Activated T-helper 1 cell treated with anti-CD3 and anti-CD28 coated beads, Interleukin-12 subunit alpha, Interleukin-12 subunit beta, Interleukin-2, Interleukin-4 antibody, amounts not matched to agents 30 ng/mL and 10 ng/mL and 1 ng/mL, durations not matched to agents 14 hours and 24 hours and 36 hours (primary cell): Measurements from ENCODE around the gene RUNX2. TPM values are rescaled to one million over a fixed set of nuclear protein-coding genes. Genes with fewer than 3 reads are reported as not detected.

Source experiments
- DNase-seq: peaks from one replicate; pipeline ENCODE4 v3.0.0; 2021; ENCODE audit warnings: low spot score
- H3K27ac Mint-ChIP-seq: one replicate; pipeline ENCODE4 v1.8.0; 2021; ENCODE audit warnings: mild to moderate bottlenecking, mixed read lengths
- H3K27me3 Mint-ChIP-seq: one replicate; pipeline ENCODE4 v1.8.0; 2022; ENCODE audit warnings: mild to moderate bottlenecking, moderate library complexity, mixed read lengths; ENCODE audit not compliant: insufficient read depth
- H3K36me3 Mint-ChIP-seq: one replicate; pipeline ENCODE4 v1.8.0; 2021; ENCODE audit warnings: low read depth, mixed read lengths
- H3K4me1 Mint-ChIP-seq: one replicate; pipeline ENCODE4 v1.8.0; 2021; ENCODE audit warnings: low read depth, mixed read lengths
- H3K4me3 Mint-ChIP-seq: one replicate; pipeline ENCODE4 v1.8.0; 2021; ENCODE audit warnings: mild to moderate bottlenecking, moderate library complexity, mixed read lengths
- H3K9me3 Mint-ChIP-seq: one replicate; pipeline ENCODE4 v1.8.0; 2021; ENCODE audit warnings: mixed read lengths
- intact Hi-C: fragments of 100-400 bp; cut with micrococcal nuclease; formaldehyde crosslinking; loops from one replicate; pipeline ENCODE4 v1.15.1; 2024
- total RNA-seq: library from RNA; stranded (reverse); gene quantifications from 2 replicates; pipeline ENCODE4 v1.2.3, GENCODE V29; 2022

The RUNX2 gene
- total RNA-seq, 1 donor from 2014 or later = 12.7 TPM

- H3K36me3 Mint-ChIP-seq = peaks cover 30% of the 10 kb centered on the region
- H3K27me3 Mint-ChIP-seq = no peaks in the 10 kb centered on the region
- peaks cover 58% of the 10 kb centered on the region for H3K4me1 Mint-ChIP-seq
- DNase-seq = no peak
- peak overlapping the region; percentile 85 for H3K27ac Mint-ChIP-seq
- H3K4me3 Mint-ChIP-seq = peak overlapping the region; percentile 17
- no peaks in the 10 kb centered on the region for H3K9me3 Mint-ChIP-seq
- intact Hi-C loops = loop anchor here (1.0 to 5.0 kb wide), 2 partner anchors 9 to 41 kb away; no protein-coding TSS in a partner anchor
Observed at GRCh38 chr6:45445749-45446549, 117.8 kb downstream of the RUNX2 start.

DNA sequence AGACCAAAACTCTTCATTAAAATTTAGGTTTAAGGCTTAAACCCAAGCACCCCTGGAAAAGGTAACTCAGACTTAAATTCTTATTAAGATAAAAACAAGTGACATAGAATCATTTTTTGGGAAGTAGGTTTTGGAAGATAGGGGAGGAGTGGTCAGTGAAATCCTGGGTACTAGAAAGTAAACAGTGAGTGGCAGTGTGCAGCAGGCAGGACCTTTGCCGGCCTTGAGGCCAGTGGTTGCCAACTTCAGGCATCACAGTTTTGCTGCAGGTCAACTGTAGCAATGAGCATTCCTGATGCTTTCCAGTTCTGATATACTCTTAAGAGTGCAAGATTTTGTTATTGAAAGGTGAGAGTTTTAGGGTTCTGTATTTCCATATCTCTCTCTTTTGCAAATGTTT is 118.9 kb downstream of the RUNX2 start:
- H3K36me3 Mint-ChIP-seq = peaks cover 34% of the 10 kb centered on the region
- peaks cover 63% of the 10 kb centered on the region for H3K4me1 Mint-ChIP-seq
- no peaks in the 10 kb centered on the region for H3K27me3 Mint-ChIP-seq
- intact Hi-C loops = loop anchor here (5.0 kb wide), 1 partner anchor 40 kb away; no protein-coding TSS in a partner anchor
- no peak overlapping the region for H3K27ac Mint-ChIP-seq
- no peak overlapping the region for H3K4me3 Mint-ChIP-seq
- H3K9me3 Mint-ChIP-seq = no peaks in the 10 kb centered on the region
- no peak for DNase-seq

GRCh38 chr6:45447716-45448115 is 119.6 kb downstream of the RUNX2 start:
- Mint-ChIP-seq H3K27ac (no peak overlapping the region), H3K4me1 (peaks cover 58% of the 10 kb centered on the region), H3K27me3 (no peaks in the 10 kb centered on the region), H3K36me3 (peaks cover 32% of the 10 kb centered on the region), H3K9me3 (no peaks in the 10 kb centered on the region), H3K4me3 (no peak overlapping the region)
- no peak for DNase-seq
- intact Hi-C loops = loop anchor here (2.0 to 5.0 kb wide), 2 partner anchors 13 to 40 kb away; no protein-coding TSS in a partner anchor

GRCh38 chr6:45448417-45449389 is 120.6 kb downstream of the RUNX2 start:
- peaks cover 62% of the 10 kb centered on the region for H3K4me1 Mint-ChIP-seq
- H3K4me3 Mint-ChIP-seq = peak overlapping the region; percentile 17
- H3K9me3 Mint-ChIP-seq = no peaks in the 10 kb centered on the region
- intact Hi-C loops = loop anchor here (2.0 to 5.0 kb wide), 2 partner anchors 14 to 39 kb away; no protein-coding TSS in a partner anchor
- H3K27me3 Mint-ChIP-seq = no peaks in the 10 kb centered on the region
- peaks cover 36% of the 10 kb centered on the region for H3K36me3 Mint-ChIP-seq
- no peak for DNase-seq
- peak overlapping the region; percentile 41 for H3K27ac Mint-ChIP-seq

DNA sequence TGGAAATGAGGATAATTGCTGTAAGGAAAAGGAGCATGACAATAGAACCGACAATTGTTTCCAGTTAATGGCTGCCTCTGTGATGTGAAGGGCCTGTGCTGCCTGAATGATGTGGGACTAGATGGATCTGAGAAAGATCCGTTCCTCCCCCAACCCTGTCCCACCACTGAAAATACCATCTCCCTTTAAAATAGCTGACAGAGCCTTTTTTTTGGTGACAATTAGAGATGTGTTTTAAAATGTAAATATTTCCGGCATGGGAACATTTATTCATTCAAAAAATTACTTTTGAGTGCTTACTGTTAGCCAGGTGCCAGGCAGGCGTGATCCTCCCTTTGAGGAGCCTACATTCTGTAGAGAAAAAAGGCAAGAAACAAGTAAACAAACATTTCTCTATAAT is 122.0 kb downstream of the RUNX2 start:
- Mint-ChIP-seq H3K27me3 (no peaks in the 10 kb centered on the region), H3K9me3 (no peaks in the 10 kb centered on the region), H3K4me3 (no peak overlapping the region), H3K27ac (no peak overlapping the region), H3K36me3 (peaks cover 30% of the 10 kb centered on the region), H3K4me1 (peaks cover 71% of the 10 kb centered on the region)
- DNase-seq = no peak
- intact Hi-C loops = no loop called here

GRCh38 chr6:45450831-45451230 is 122.7 kb downstream of the RUNX2 start:
- Mint-ChIP-seq H3K27ac (no peak overlapping the region), H3K4me3 (no peak overlapping the region), H3K4me1 (peaks cover 66% of the 10 kb centered on the region), H3K27me3 (no peaks in the 10 kb centered on the region), H3K9me3 (no peaks in the 10 kb centered on the region), H3K36me3 (peaks cover 30% of the 10 kb centered on the region)
- intact Hi-C loops = no loop called here
- DNase-seq = no peak

- Mint-ChIP-seq H3K27ac (no peak overlapping the region), H3K27me3 (no peaks in the 10 kb centered on the region), H3K4me3 (no peak overlapping the region), H3K36me3 (peaks cover 31% of the 10 kb centered on the region), H3K9me3 (no peaks in the 10 kb centered on the region), H3K4me1 (peaks cover 53% of the 10 kb centered on the region)
- intact Hi-C loops = loop anchor here (2.0 kb wide), 1 partner anchor 15 kb away; no protein-coding TSS in a partner anchor
- no peak for DNase-seq
Observed at GRCh38 chr6:45454008-45454911, 126.1 kb downstream of the RUNX2 start.

- DNase-seq = no peak
- peaks cover 42% of the 10 kb centered on the region for H3K4me1 Mint-ChIP-seq
- intact Hi-C loops = loop anchor here (2.0 kb wide), 1 partner anchor 17 kb away; no protein-coding TSS in a partner anchor
- H3K4me3 Mint-ChIP-seq = no peak overlapping the region
- no peak overlapping the region for H3K27ac Mint-ChIP-seq
- H3K27me3 Mint-ChIP-seq = no peaks in the 10 kb centered on the region
- peaks cover 29% of the 10 kb centered on the region for H3K36me3 Mint-ChIP-seq
- H3K9me3 Mint-ChIP-seq = no peaks in the 10 kb centered on the region
Observed at GRCh38 chr6:45455408-45455807, 127.3 kb downstream of the RUNX2 start.

GRCh38 chr6:45457141-45457540 is 129.0 kb downstream of the RUNX2 start:
- Mint-ChIP-seq H3K27ac (no peak overlapping the region), H3K4me1 (peaks cover 25% of the 10 kb centered on the region), H3K36me3 (peaks cover 19% of the 10 kb centered on the region), H3K4me3 (no peak overlapping the region), H3K9me3 (no peaks in the 10 kb centered on the region), H3K27me3 (no peaks in the 10 kb centered on the region)
- DNase-seq = no peak
- intact Hi-C loops = no loop called here

- H3K27ac Mint-ChIP-seq = no peak overlapping the region
Observed at GRCh38 chr6:45458672-45459071, 130.5 kb downstream of the RUNX2 start.

GRCh38 chr6:45460166-45460565 is 132.0 kb downstream of the RUNX2 start:
- Mint-ChIP-seq H3K27me3 (no peaks in the 10 kb centered on the region), H3K4me1 (peaks cover 11% of the 10 kb centered on the region), H3K36me3 (peaks cover 17% of the 10 kb centered on the region), H3K27ac (no peak overlapping the region), H3K9me3 (no peaks in the 10 kb centered on the region), H3K4me3 (no peak overlapping the region)
- DNase-seq = no peak
- intact Hi-C loops = no loop called here

More at GRCh38 chr6:45458672-45459071, 130.5 kb downstream of the RUNX2 start:
- no peaks in the 10 kb centered on the region for H3K9me3 Mint-ChIP-seq
- H3K4me1 Mint-ChIP-seq = peaks cover 20% of the 10 kb centered on the region
- H3K36me3 Mint-ChIP-seq = peaks cover 14% of the 10 kb centered on the region
- no peak for DNase-seq
- intact Hi-C loops = no loop called here
- no peaks in the 10 kb centered on the region for H3K27me3 Mint-ChIP-seq
- H3K4me3 Mint-ChIP-seq = no peak overlapping the region

DNA sequence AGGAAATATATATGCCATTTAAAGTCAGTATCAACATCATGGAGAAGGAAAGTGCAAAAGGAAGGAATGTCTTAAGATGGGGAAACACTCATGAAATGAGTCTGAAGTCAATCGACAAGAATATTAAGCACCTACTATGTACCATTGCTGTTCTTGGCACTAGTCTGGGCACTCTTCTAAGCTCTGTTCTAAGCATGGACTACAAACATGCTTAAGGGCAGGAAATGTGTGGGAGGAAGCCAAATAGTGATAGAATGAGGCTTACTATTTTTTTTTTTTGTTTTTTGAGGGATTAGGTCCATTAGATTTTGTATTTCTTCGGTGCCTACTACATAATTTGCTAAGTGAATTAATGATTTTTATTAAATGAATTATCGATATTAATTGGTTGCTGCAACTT is 133.4 kb downstream of the RUNX2 start:
- H3K9me3 Mint-ChIP-seq = no peaks in the 10 kb centered on the region
- peaks cover 15% of the 10 kb centered on the region for H3K36me3 Mint-ChIP-seq
- DNase-seq = no peak
- H3K27me3 Mint-ChIP-seq = no peaks in the 10 kb centered on the region
- peaks cover 11% of the 10 kb centered on the region for H3K4me1 Mint-ChIP-seq
- no peak overlapping the region for H3K4me3 Mint-ChIP-seq
- intact Hi-C loops = no loop called here
- no peak overlapping the region for H3K27ac Mint-ChIP-seq
